Activated naive CD8-positive, alpha-beta T cell treated with anti-CD3 and anti-CD28 coated beads, Interleukin-2, amount 10 ng/mL, durations not matched to agents 7 days and 5 days (primary cell): Measurements from ENCODE around the gene CDKN1C. TPM values are rescaled to one million over a fixed set of nuclear protein-coding genes. Genes with fewer than 3 reads are reported as not detected.

ENCODE experiments used
- ATAC-seq: fragments of 150-1000 bp; cut with Tn5 transposase; one replicate; pipeline ENCODE4 v1.10.0; 2021; ENCODE audit warnings: low read depth, moderate library complexity
- POLR2A ChIA-PET: fragments of 350-600 bp; sonication (Branson Sonifier 250); formaldehyde crosslinking; loops from one replicate; lab custom pipeline; 2021; ENCODE audit warnings: antibody characterized with exemption; lab: Charles Lee
- DNase-seq: peaks from one replicate; pipeline ENCODE4 v3.0.0; 2021
- H3K27ac Mint-ChIP-seq: one replicate; pipeline ENCODE4 v1.8.0; 2022; ENCODE audit warnings: mild to moderate bottlenecking, mixed read lengths
- H3K27me3 Mint-ChIP-seq: one replicate; pipeline ENCODE4 v1.8.0; 2022; ENCODE audit warnings: mild to moderate bottlenecking, moderate library complexity, mixed read lengths
- H3K36me3 Mint-ChIP-seq: one replicate; pipeline ENCODE4 v1.8.0; 2021; ENCODE audit warnings: mild to moderate bottlenecking, mixed read lengths
- H3K4me1 Mint-ChIP-seq: one replicate; pipeline ENCODE4 v1.8.0; 2021; ENCODE audit warnings: mixed read lengths
- H3K4me3 Mint-ChIP-seq: one replicate; pipeline ENCODE4 v1.8.0; 2022; ENCODE audit warnings: mild to moderate bottlenecking, moderate library complexity, mixed read lengths
- H3K9me3 Mint-ChIP-seq: one replicate; pipeline ENCODE4 v1.8.0; 2021; ENCODE audit warnings: mixed read lengths
- total RNA-seq, 2 experiments: library from RNA; stranded (reverse); gene quantifications; one replicate each; pipeline ENCODE4 v1.2.3, GENCODE V29; 2021

Gene CDKN1C
- total RNA-seq, 2 experiments from 2014 or later: 2.9 to 3.1 TPM

DNA sequence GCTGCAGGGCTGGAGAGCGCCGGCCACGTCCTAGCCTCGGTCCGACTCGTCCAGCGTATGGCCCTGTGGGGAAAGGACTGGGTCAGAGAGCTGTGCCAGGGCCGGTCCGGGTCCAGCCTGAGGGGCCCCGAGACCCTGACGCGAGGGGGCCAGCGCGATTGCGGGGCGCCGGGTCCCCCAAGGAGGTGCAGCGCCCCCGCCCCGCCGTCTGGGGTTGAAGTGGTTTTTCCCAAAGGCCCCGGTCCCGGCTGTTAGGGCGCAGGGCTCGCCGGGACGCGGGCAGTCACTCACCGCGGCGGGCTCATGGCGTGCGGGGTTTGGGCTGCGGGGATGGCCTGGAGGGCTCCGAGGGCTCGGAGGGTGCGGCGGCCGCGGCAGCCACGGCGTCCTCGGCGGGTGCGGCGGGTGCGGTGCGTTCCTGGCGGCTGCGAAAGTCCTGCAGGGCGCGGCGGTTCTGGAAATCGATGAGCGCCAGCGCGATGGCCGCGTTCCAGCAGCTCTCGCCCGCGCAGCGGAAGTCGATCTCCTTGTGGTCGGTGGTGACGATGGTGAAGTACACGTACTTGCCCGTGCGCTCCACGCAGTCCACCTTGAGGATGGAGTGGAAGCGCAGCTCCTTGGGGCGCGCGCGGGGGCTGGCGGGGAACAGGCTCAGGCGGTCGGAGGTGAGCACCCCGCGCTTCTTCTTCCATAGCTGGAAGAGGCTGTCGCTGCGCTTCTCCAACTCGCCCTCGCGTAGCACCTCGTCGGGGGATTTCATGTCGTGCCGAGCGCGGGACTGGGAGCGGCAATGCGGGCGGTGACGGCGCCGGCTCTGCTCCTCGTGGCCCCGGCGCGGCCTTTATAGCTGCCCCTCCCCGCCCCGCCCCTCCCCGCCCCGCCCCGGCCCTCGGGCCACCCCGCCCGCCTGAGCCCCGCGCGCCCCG lies 43.3 kb upstream of the CDKN1C start, which contains the start of gene PHLDA2:
Gene PHLDA2, minus strand, starts transcription at position 816 of the 926 bp plus-strand sequence. Its CDS starts 56 bp downstream, at position 760.
- peak; percentile 35 for ATAC-seq
- no peaks in the 10 kb centered on the region for H3K9me3 Mint-ChIP-seq
- H3K4me1 Mint-ChIP-seq: peaks cover 31% of the 10 kb centered on the region
- H3K36me3 Mint-ChIP-seq: no peaks in the 10 kb centered on the region
- H3K27me3 Mint-ChIP-seq: peaks cover 25% of the 10 kb centered on the region
- peak; percentile 69 for DNase-seq
- POLR2A ChIA-PET: interaction anchor here (1.2 to 3.7 kb wide), 6 partner anchors 9 to 395 kb away, joined by 4 to 21 read pairs (median 8); a partner anchor contains a TSS
- peak within 1 kb of the TSS; percentile 56 for H3K27ac Mint-ChIP-seq
- peak within 1 kb of the TSS; percentile 85 for H3K4me3 Mint-ChIP-seq

- no peak for DNase-seq
These were observed 42.5 kb upstream of the CDKN1C start for GRCh38 chr11:2927851-2928604.

GRCh38 chr11:2927121-2927800 lies 41.7 kb upstream of the CDKN1C start:
- no peak overlapping the region for H3K4me3 Mint-ChIP-seq
- no peaks in the 10 kb centered on the region for H3K9me3 Mint-ChIP-seq
- H3K27me3 Mint-ChIP-seq: peaks cover 25% of the 10 kb centered on the region
- no peak for ATAC-seq
- peaks cover 18% of the 10 kb centered on the region for H3K4me1 Mint-ChIP-seq
- H3K27ac Mint-ChIP-seq: no peak overlapping the region
- DNase-seq: no peak
- POLR2A ChIA-PET: interaction anchor here (0.7 to 3.7 kb wide), 2 partner anchors 35 kb away, joined by 4 to 21 read pairs; no protein-coding TSS in a partner anchor
- H3K36me3 Mint-ChIP-seq: no peaks in the 10 kb centered on the region

More at GRCh38 chr11:2927851-2928604, 42.5 kb upstream of the CDKN1C start:
- Mint-ChIP-seq H3K4me1 (peaks cover 23% of the 10 kb centered on the region), H3K4me3 (peak overlapping the region; percentile 52), H3K9me3 (no peaks in the 10 kb centered on the region), H3K27me3 (peaks cover 25% of the 10 kb centered on the region), H3K36me3 (no peaks in the 10 kb centered on the region), H3K27ac (no peak overlapping the region)
- POLR2A ChIA-PET: interaction anchor here (1.2 to 3.7 kb wide), 5 partner anchors 8 to 395 kb away, joined by 4 to 21 read pairs (median 10); a partner anchor contains a TSS
- ATAC-seq: no peak

DNA sequence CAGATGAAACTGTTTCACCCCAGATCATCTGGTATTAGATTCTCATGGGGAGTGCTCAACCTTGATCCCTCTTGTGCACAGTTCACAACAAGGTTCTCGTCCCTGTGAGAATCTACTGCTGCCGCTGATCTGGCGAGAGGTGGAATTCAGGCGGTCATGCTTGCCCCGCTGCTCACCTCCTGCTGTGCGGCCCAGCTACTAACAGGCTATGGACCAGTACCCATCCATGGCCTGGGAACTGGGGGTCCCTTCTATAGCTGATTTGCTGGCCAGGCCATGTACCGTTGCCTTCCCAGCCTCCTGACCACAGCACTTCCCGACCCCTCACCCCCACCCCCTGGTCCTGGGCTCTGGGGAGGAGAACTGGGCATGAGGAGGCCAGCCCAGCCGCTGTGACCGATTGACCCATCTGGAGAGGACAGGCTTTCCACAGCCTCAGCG lies 41.1 kb upstream of the CDKN1C start:
- no peaks in the 10 kb centered on the region for H3K9me3 Mint-ChIP-seq
- peaks cover 18% of the 10 kb centered on the region for H3K4me1 Mint-ChIP-seq
- DNase-seq: no peak
- H3K4me3 Mint-ChIP-seq: no peak overlapping the region
- H3K36me3 Mint-ChIP-seq: no peaks in the 10 kb centered on the region
- H3K27me3 Mint-ChIP-seq: peaks cover 25% of the 10 kb centered on the region
- H3K27ac Mint-ChIP-seq: no peak overlapping the region
- no peak for ATAC-seq
- POLR2A ChIA-PET: interaction anchor here (0.7 kb wide), 1 partner anchor 34 kb away, joined by 4 read pairs; no protein-coding TSS in a partner anchor

DNA sequence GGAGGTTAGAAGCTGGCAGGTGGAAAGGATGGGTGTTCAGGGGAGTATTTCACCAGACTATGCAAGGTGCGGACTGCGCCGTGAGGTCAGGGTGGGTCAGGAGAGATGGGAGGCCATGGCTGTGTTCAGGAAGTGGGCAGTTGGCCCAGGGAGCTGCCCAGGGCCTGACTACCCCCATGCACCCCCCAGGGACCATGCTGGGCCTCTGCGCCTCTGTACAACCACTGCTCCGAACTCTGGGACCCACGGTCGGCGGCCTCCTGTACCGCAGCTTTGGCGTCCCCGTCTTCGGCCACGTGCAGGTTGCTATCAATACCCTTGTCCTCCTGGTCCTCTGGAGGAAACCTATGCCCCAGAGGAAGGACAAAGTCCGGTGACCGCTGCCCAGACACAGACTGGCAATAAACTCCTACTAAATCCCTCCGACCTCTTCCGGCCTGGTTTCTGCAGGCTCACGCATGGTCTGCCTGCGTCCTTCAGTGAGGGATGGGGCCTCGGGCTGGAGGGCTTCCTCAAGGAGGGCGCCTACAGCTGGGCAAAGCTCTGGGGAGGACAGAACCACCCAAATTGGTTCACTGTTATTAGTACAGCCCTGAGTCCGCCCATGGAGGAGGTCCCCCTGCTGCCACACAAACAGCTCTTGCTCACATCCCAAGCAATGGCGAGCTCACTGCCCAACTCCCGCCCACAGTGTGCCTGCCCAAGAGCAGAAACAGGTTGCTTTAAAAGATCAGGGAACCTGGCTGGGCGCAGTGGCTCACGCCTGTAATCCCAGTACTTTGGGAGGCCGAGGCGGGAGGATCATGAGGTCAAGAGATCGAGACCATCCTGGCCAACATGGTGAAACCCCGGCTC lies 39.5 kb upstream of the CDKN1C start:
- H3K36me3 Mint-ChIP-seq: no peaks in the 10 kb centered on the region
- H3K27ac Mint-ChIP-seq: no peak overlapping the region
- H3K27me3 Mint-ChIP-seq: peaks cover 21% of the 10 kb centered on the region
- DNase-seq (no peak), ATAC-seq (no peak)
- H3K9me3 Mint-ChIP-seq: no peaks in the 10 kb centered on the region
- POLR2A ChIA-PET: interaction anchor here (0.6 to 1.2 kb wide), 2 partner anchors 22 to 942 kb away, joined by 3 read pairs; no protein-coding TSS in a partner anchor
- no peak overlapping the region for H3K4me3 Mint-ChIP-seq
- peaks cover 14% of the 10 kb centered on the region for H3K4me1 Mint-ChIP-seq

DNA sequence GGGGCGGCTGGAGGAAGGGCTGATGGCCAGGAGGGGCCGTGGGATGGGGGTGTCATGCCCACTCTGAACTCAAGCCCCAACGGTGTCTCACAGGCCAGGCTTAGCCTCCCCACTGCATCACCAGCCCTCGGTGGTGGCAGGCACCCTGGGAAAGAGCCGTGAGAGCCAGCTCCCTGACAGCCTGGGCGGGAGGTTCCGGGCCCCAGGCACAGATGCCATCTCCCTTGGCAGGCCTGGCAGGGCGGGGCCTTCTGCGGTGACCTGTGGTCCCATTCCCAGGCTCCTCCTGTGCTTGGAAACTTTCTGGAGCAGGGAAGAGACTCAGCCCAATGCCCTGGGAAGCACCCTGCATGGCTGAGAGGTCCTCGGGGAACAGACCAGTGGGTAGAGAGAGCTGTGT lies 38.8 kb upstream of the CDKN1C start:
- H3K4me1 Mint-ChIP-seq: peaks cover 11% of the 10 kb centered on the region
- no peak overlapping the region for H3K27ac Mint-ChIP-seq
- POLR2A ChIA-PET: interaction anchor here (0.5 to 1.2 kb wide), 2 partner anchors 21 to 617 kb away, joined by 3 read pairs; no protein-coding TSS in a partner anchor
- H3K36me3 Mint-ChIP-seq: no peaks in the 10 kb centered on the region
- DNase-seq (no peak), ATAC-seq (no peak)
- H3K27me3 Mint-ChIP-seq: peaks cover 17% of the 10 kb centered on the region
- no peaks in the 10 kb centered on the region for H3K9me3 Mint-ChIP-seq
- H3K4me3 Mint-ChIP-seq: no peak overlapping the region

GRCh38 chr11:2923446-2924375 lies 38.1 kb upstream of the CDKN1C start:
- peaks cover 9% of the 10 kb centered on the region for H3K4me1 Mint-ChIP-seq
- no peak for ATAC-seq
- POLR2A ChIA-PET: interaction anchor here (0.5 to 1.2 kb wide), 2 partner anchors 21 to 618 kb away, joined by 3 read pairs; no protein-coding TSS in a partner anchor
- H3K36me3 Mint-ChIP-seq: no peaks in the 10 kb centered on the region
- no peaks in the 10 kb centered on the region for H3K9me3 Mint-ChIP-seq
- H3K27me3 Mint-ChIP-seq: peaks cover 14% of the 10 kb centered on the region
- DNase-seq: no peak
- H3K27ac Mint-ChIP-seq: no peak overlapping the region
- H3K4me3 Mint-ChIP-seq: no peak overlapping the region

DNA sequence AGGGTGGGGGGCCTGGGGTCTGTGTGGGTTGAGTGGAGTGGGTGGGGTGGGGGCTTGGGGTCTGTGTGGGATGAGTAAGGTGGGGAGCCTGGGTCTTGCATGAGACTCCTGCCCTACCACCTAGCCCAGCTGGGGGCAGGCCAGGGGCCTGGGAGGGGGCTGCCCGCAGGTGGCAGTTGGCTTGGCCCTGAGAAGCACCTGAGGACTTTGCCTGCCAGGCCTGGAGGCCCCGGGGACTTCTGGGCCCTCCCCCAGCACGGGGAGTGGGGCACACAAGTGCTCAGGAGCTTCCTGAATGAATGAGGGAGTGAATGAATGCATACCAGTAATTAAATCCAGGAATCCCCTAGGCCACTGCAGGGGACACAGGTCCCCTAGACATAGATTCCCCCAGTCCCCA lies 37.1 kb upstream of the CDKN1C start:
- ATAC-seq (no peak), DNase-seq (no peak)
- no peak overlapping the region for H3K4me3 Mint-ChIP-seq
- H3K36me3 Mint-ChIP-seq: no peaks in the 10 kb centered on the region
- H3K4me1 Mint-ChIP-seq: peaks cover 3% of the 10 kb centered on the region
- POLR2A ChIA-PET: interaction anchor here (1.3 kb wide), 1 partner anchor 20 kb away, joined by 4 read pairs; no protein-coding TSS in a partner anchor
- no peak overlapping the region for H3K27ac Mint-ChIP-seq
- no peaks in the 10 kb centered on the region for H3K9me3 Mint-ChIP-seq
- H3K27me3 Mint-ChIP-seq: peaks cover 6% of the 10 kb centered on the region

DNA sequence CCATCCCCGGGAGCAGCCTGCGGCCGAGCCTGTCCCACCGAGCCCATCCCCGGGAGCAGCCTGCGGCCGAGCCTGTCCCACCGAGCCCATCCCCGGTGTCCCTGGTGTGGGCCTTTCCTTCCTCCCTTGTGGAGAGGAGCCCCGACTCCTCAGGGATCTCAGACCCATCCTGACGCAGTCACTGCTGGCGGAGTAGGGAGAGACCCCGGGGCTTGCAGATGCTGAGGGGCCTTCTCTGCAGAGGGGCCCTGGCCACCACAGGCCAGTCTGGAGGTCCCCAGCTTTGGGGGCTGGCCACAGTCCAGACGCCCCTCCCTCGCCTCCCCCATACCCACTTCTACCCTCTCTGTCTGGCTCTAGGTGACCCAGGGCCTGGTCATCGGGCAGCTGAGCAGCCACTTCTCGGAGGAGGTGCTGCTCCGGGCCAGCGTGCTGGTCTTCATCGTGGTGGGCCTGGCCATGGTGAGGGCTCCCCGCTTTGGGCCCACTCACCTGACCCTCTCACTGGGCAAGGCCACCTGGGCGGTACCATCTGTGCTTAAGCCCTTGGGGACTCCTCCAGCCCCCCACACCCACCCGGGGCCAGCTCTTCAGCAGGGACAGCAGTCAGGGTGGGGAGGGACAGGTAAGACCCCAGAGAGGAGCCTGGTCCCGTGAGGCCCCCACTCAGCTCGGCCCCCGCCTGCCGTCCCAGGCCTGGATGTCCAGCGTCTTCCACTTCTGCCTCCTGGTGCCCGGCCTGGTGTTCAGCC lies 36.3 kb upstream of the CDKN1C start:
- no peaks in the 10 kb centered on the region for H3K9me3 Mint-ChIP-seq
- ATAC-seq: no peak
- no peak overlapping the region for H3K27ac Mint-ChIP-seq
- H3K27me3 Mint-ChIP-seq: peaks cover under 1% of the 10 kb centered on the region
- DNase-seq: no peak
- H3K36me3 Mint-ChIP-seq: no peaks in the 10 kb centered on the region
- POLR2A ChIA-PET: interaction anchor here (1.3 kb wide), 1 partner anchor 19 kb away, joined by 4 read pairs; no protein-coding TSS in a partner anchor
- H3K4me3 Mint-ChIP-seq: no peak overlapping the region
- no peaks in the 10 kb centered on the region for H3K4me1 Mint-ChIP-seq

GRCh38 chr11:2921261-2921660 lies 35.7 kb upstream of the CDKN1C start:
- H3K9me3 Mint-ChIP-seq: no peaks in the 10 kb centered on the region
- H3K27me3 Mint-ChIP-seq: no peaks in the 10 kb centered on the region
- H3K4me3 Mint-ChIP-seq: no peak overlapping the region
- POLR2A ChIA-PET: no interaction called here
- DNase-seq: no peak
- H3K36me3 Mint-ChIP-seq: no peaks in the 10 kb centered on the region
- H3K4me1 Mint-ChIP-seq: no peaks in the 10 kb centered on the region
- H3K27ac Mint-ChIP-seq: no peak overlapping the region
- ATAC-seq: no peak
